HepG2 (cell line): ENCODE results near the gene PPP4R4. TPM values are rescaled to one million over a fixed set of nuclear protein-coding genes. Genes with fewer than 3 reads are reported as not detected.

ENCODE experiments used
- ATAC-seq: fragments of 200-7000 bp; cut with Tn5 transposase; 3 replicates; pipeline ENCODE4 v1.9.1; 2020; ENCODE audit warnings: mild to moderate bottlenecking, moderate library complexity
- BruUV-seq: library from RNA; stranded (reverse); fragments of 400-500 nt; replicated peaks from 2 replicates; lab custom pipeline; 2021; lab: Mats Ljungman, UMichigan
- CTCF ChIA-PET: fragments of 300-600 bp; formaldehyde crosslinking; extraction: SDS; loops from one replicate; lab custom pipeline; 2021; ENCODE audit warnings: low total read pairs, inconsistent platforms, low intra/inter-chr PET ratio; lab: Yijun Ruan, JAX
- POLR2A ChIA-PET: fragments of 350-600 bp; sonication (Branson Sonifier 250); formaldehyde crosslinking; loops from one replicate; lab custom pipeline; 2020; ENCODE audit warnings: antibody characterized with exemption, inconsistent platforms; lab: Yijun Ruan, JAX
- DNase-seq: peaks from one replicate; pipeline ENCODE4 v3.0.0-alpha.2; 2015; ENCODE audit warnings: low spot score
- FAIRE-seq: peaks from 3 replicates; lab custom pipeline; 2011; peaks lifted over from hg19 to GRCh38; lab: Jason Lieb, UNC
- H2AFZ ChIP-seq: one replicate; pipeline ENCODE4 v1.6.1; 2011; ENCODE audit warnings: low read length, inconsistent platforms
- H3K27ac ChIP-seq: fragments of 300-600 bp; 3 replicates; pipeline ENCODE4 v1.8.0; 2011; ENCODE audit warnings: mixed run types, mild to moderate bottlenecking, mixed read lengths, low read length, inconsistent platforms; ENCODE audit not compliant: insufficient read depth; ENCODE audit errors: extremely low read length
- H3K27me3 ChIP-seq, 2 experiments: fragments of 200-600 bp in 1 of 2; 2 replicates in 1 of 2; 3 replicates in 1 of 2; pipeline versions ENCODE4 v1.6.0 to v1.8.0; 2011; ENCODE audit warnings: low read length in 2 of 2, mild to moderate bottlenecking in 2 of 2, moderate library complexity in 2 of 2, inconsistent platforms in 1 of 2; ENCODE audit not compliant: insufficient read depth in 2 of 2, control insufficient read depth in 1 of 2
- H3K36me3 ChIP-seq, 2 experiments: fragments of 200-600 bp in 1 of 2; replicated peaks in 1 of 2; 2 replicates in 1 of 2; 3 replicates in 1 of 2; pipeline versions ENCODE4 v1.5.1 to v1.8.0; 2011; ENCODE audit warnings: low read length in 2 of 2, inconsistent platforms in 1 of 2; ENCODE audit not compliant: insufficient read depth in 2 of 2, control insufficient read depth in 1 of 2
- H3K4me1 ChIP-seq: 2 replicates; pipeline ENCODE4 v1.5.1; 2012; ENCODE audit warnings: low read length, inconsistent platforms; ENCODE audit not compliant: insufficient read depth
- H3K4me2 ChIP-seq: 2 replicates; pipeline ENCODE4 v1.6.0; 2011; ENCODE audit warnings: low read depth, low read length, inconsistent platforms
- H3K4me3 ChIP-seq, 3 experiments: fragments of 200-600 bp in 1 of 3; sonication (generic), shearing (Covaris generic) in 1 of 3; replicated peaks in 1 of 3; 2 replicates each; pipeline ENCODE4 v1.5.1; 2011 to 2016; ENCODE audit warnings: low read length in 3 of 3, inconsistent platforms in 2 of 3, low read depth in 2 of 3, mild to moderate bottlenecking in 2 of 3, control low read depth in 1 of 3, mixed read lengths in 1 of 3; ENCODE audit not compliant: insufficient read depth in 1 of 3
- H3K79me2 ChIP-seq: one replicate; pipeline ENCODE4 v1.6.1; 2011; ENCODE audit warnings: low read length, inconsistent platforms; ENCODE audit not compliant: insufficient read depth
- H3K9ac ChIP-seq: 2 replicates; pipeline ENCODE4 v1.6.0; 2011; ENCODE audit warnings: mild to moderate bottlenecking, low read depth, low read length, inconsistent platforms; ENCODE audit not compliant: insufficient read depth
- H3K9me3 ChIP-seq: 2 replicates; pipeline ENCODE4 v1.5.1; 2012; ENCODE audit warnings: mild to moderate bottlenecking, low read length
- H4K20me1 ChIP-seq: 2 replicates; pipeline ENCODE4 v1.6.0; 2011; ENCODE audit warnings: inconsistent platforms, mild to moderate bottlenecking, low read length, moderate library complexity; ENCODE audit not compliant: insufficient read depth
- ARHGAP35 ChIP-seq: sonication (generic); formaldehyde crosslinking; IDR thresholded peaks from 2 replicates; pipeline ENCODE4 v1.9.0; 2022; ENCODE audit warnings: mild to moderate bottlenecking, inconsistent platforms, moderate library complexity, missing genetic modification reagents, borderline replicate concordance
- ATF1 ChIP-seq: IDR thresholded peaks from 2 replicates; pipeline ENCODE4 v1.6.1; 2016; ENCODE audit warnings: mild to moderate bottlenecking, control low read depth
- BATF2 ChIP-seq: sonication (generic); formaldehyde crosslinking; IDR thresholded peaks from 2 replicates; pipeline ENCODE4 v1.8.0; 2022; ENCODE audit warnings: mild to moderate bottlenecking, missing genetic modification reagents, moderate library complexity
- IKZF1 ChIP-seq: fragments of 450-650 bp; IDR thresholded peaks from 2 replicates; pipeline ENCODE4 v1.7.1; 2016
- MIER3 ChIP-seq: IDR thresholded peaks from 2 replicates; pipeline ENCODE4 v1.6.1; 2016; ENCODE audit warnings: missing compliant biosample characterization, borderline replicate concordance
- NKX3-1 ChIP-seq: sonication (generic); formaldehyde crosslinking; IDR thresholded peaks from 2 replicates; pipeline ENCODE4 v1.5.0; 2020; ENCODE audit warnings: missing genetic modification reagents
- PHB2 ChIP-seq: fragments of 450-650 bp; IDR thresholded peaks from 2 replicates; pipeline ENCODE4 v1.6.1; 2018; ENCODE audit not compliant: partially characterized antibody
- ZEB1 ChIP-seq: IDR thresholded peaks from 2 replicates; pipeline ENCODE4 v1.6.1; 2012; ENCODE audit warnings: mild to moderate bottlenecking, low read depth, inconsistent platforms; ENCODE audit not compliant: insufficient replicate concordance
- ZNF121 ChIP-seq: sonication (generic); formaldehyde crosslinking; IDR thresholded peaks from 2 replicates; pipeline ENCODE4 v1.5.0; 2020; ENCODE audit warnings: mild to moderate bottlenecking, missing genetic modification reagents
- ZNF431 ChIP-seq: sonication (generic); formaldehyde crosslinking; IDR thresholded peaks from 2 replicates; pipeline ENCODE4 v1.9.0; 2022; ENCODE audit warnings: missing genetic modification reagents, low read depth, mild to moderate bottlenecking, borderline replicate concordance
- ZNF580 ChIP-seq: IDR thresholded peaks from 2 replicates; pipeline ENCODE4 v1.6.1; 2016; ENCODE audit warnings: low read depth, borderline replicate concordance
- ZNF737 ChIP-seq: sonication (generic); formaldehyde crosslinking; IDR thresholded peaks from 2 replicates; pipeline ENCODE4 v1.5.0; 2020; ENCODE audit warnings: missing genetic modification reagents, mild to moderate bottlenecking, borderline replicate concordance
- WGBS: methylation state at CpG from one replicate; pipeline ENCODE4 v1.1.6; 2017; ENCODE audit warnings: low lambda C conversion rate; 5-methylcytosine and 5-hydroxymethylcytosine counted together
- in situ Hi-C: cut with HindIII; loops from 2 replicates; pipeline ENCODE4 v1.10.0; 2017; ENCODE audit warnings: low pct_unique_long_range_greater_than_20kb; ENCODE audit not compliant: extremely low pct_ligation_motif_present
- intact Hi-C: fragments of 100-400 bp; cut with micrococcal nuclease; formaldehyde crosslinking; loops from one replicate; pipeline ENCODE4 v1.10.0; 2022; ENCODE audit not compliant: unreplicated experiment
- polyA plus RNA-seq, 8 experiments: library from polyadenylated mRNA; depleted of rRNA in 3 of 8; stranded (reverse) in 7 of 8; unstranded in 1 of 8; fragments of >200 nt; fragmentation: Illumina TruSeq in 4 of 8; extraction: Trizol in 4 of 8; gene quantifications; 2 replicates each; pipeline versions ENCODE4 v1.2.1 to v1.2.3, GENCODE V29; 2011 to 2016; ENCODE audit warnings: low read depth in 4 of 8, missing spikeins in 1 of 8, mixed read lengths in 1 of 8; ENCODE audit not compliant: insufficient read depth in 1 of 8
- total RNA-seq, 5 experiments: library from RNA; depleted of rRNA; stranded (reverse); fragments of >200 nt; fragmentation: Illumina TruSeq; extraction: Trizol; gene quantifications; 2 replicates each; pipeline ENCODE4 v1.2.3, GENCODE V29; 2016; ENCODE audit warnings: low read depth in 1 of 5
- TF ChIP-seq, protein P1 (sequence below): sonication (generic); formaldehyde crosslinking; IDR thresholded peaks from 2 replicates; pipeline ENCODE4 v1.8.1; 2023; ENCODE audit warnings: mild to moderate bottlenecking, inconsistent platforms, moderate library complexity, missing genetic modification reagents, borderline replicate concordance
- TF ChIP-seq, protein P2 (sequence below): sonication (generic); formaldehyde crosslinking; IDR thresholded peaks from 2 replicates; pipeline ENCODE4 v1.4.0; 2020; ENCODE audit warnings: missing genetic modification reagents
- TF ChIP-seq, protein P3 (sequence below): sonication (generic); formaldehyde crosslinking; IDR thresholded peaks from 2 replicates; pipeline ENCODE4 v1.4.0; 2020; ENCODE audit warnings: missing genetic modification reagents, borderline replicate concordance

Gene PPP4R4
- total and polyA plus RNA-seq, 2 of the 13 experiments (the other 11 are each of a cell fraction or from before 2014, with no cell fraction given), result 9.5 to 19.8 TPM

GRCh38 chr14:94165744-94166143, 8.4 kb upstream of the PPP4R4 start (continued):
- no peak for TF ChIP-seq ARHGAP35
- TF ChIP-seq, protein P1, sequence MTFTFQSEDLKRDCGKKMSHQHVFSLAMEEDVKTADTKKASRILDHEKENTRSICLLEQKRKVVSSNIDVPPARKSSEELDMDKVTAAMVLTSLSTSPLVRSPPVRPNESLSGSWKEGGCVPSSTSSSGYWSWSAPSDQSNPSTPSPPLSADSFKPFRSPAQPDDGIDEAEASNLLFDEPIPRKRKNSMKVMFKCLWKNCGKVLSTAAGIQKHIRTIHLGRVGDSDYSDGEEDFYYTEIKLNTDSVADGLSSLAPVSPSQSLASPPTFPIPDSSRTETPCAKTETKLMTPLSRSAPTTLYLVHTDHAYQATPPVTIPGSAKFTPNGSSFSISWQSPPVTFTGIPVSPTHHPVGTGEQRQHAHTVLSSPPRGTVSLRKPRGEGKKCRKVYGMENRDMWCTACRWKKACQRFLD, result no peak
- no peak for TF ChIP-seq NKX3-1
- no peak for TF ChIP-seq ZNF580 (CRISPR knock-in tag)
- TF ChIP-seq, protein P2, sequence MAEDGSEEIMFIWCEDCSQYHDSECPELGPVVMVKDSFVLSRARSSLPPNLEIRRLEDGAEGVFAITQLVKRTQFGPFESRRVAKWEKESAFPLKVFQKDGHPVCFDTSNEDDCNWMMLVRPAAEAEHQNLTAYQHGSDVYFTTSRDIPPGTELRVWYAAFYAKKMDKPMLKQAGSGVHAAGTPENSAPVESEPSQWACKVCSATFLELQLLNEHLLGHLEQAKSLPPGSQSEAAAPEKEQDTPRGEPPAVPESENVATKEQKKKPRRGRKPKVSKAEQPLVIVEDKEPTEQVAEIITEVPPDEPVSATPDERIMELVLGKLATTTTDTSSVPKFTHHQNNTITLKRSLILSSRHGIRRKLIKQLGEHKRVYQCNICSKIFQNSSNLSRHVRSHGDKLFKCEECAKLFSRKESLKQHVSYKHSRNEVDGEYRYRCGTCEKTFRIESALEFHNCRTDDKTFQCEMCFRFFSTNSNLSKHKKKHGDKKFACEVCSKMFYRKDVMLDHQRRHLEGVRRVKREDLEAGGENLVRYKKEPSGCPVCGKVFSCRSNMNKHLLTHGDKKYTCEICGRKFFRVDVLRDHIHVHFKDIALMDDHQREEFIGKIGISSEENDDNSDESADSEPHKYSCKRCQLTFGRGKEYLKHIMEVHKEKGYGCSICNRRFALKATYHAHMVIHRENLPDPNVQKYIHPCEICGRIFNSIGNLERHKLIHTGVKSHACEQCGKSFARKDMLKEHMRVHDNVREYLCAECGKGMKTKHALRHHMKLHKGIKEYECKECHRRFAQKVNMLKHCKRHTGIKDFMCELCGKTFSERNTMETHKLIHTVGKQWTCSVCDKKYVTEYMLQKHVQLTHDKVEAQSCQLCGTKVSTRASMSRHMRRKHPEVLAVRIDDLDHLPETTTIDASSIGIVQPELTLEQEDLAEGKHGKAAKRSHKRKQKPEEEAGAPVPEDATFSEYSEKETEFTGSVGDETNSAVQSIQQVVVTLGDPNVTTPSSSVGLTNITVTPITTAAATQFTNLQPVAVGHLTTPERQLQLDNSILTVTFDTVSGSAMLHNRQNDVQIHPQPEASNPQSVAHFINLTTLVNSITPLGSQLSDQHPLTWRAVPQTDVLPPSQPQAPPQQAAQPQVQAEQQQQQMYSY (CRISPR knock-in tag), result no peak
- TF ChIP-seq ZNF737, result no peak
- TF ChIP-seq IKZF1, result no peak

GRCh38 chr14:94170136-94170535, 4.0 kb upstream of the PPP4R4 start:
- ChIA-PET CTCF (no interaction called here), POLR2A (no interaction called here)
- Histone ChIP-seq H3K4me2 (no peak overlapping the region), H3K4me1 (peaks cover 14% of the 10 kb centered on the region), H3K9ac (no peak overlapping the region), H3K9me3 (no peaks in the 10 kb centered on the region), H3K79me2 (no peaks in the 10 kb centered on the region), H3K27me3 (peaks cover 1 to 24% of the 10 kb centered on the region in 2 experiments; a peak in 3 of 5 replicates), H3K27ac (no peak overlapping the region), H4K20me1 (no peaks in the 10 kb centered on the region), H3K36me3 (no peaks in the 10 kb centered on the region), H2AFZ (no peak overlapping the region), H3K4me3 (no peak overlapping the region)
- ATAC-seq (no peak), DNase-seq (no peak), FAIRE-seq (no peak)
- BruUV-seq, result no TSS peak
- 62% methylated on average over 6 of the region's 6 CpGs for WGBS
- intact Hi-C loops (no loop called here), in situ Hi-C loops (no loop called here)
- TF ChIP-seq ATF1 (CRISPR knock-in tag), result no peak
- no peak for TF ChIP-seq PHB2
- TF ChIP-seq ZNF121 (CRISPR knock-in tag), result no peak
- no peak for TF ChIP-seq ZEB1
- TF ChIP-seq, protein P3, sequence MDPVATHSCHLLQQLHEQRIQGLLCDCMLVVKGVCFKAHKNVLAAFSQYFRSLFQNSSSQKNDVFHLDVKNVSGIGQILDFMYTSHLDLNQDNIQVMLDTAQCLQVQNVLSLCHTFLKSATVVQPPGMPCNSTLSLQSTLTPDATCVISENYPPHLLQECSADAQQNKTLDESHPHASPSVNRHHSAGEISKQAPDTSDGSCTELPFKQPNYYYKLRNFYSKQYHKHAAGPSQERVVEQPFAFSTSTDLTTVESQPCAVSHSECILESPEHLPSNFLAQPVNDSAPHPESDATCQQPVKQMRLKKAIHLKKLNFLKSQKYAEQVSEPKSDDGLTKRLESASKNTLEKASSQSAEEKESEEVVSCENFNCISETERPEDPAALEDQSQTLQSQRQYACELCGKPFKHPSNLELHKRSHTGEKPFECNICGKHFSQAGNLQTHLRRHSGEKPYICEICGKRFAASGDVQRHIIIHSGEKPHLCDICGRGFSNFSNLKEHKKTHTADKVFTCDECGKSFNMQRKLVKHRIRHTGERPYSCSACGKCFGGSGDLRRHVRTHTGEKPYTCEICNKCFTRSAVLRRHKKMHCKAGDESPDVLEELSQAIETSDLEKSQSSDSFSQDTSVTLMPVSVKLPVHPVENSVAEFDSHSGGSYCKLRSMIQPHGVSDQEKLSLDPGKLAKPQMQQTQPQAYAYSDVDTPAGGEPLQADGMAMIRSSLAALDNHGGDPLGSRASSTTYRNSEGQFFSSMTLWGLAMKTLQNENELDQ (CRISPR knock-in tag), result no peak
- TF ChIP-seq MIER3 (CRISPR knock-in tag), result no peak
- TF ChIP-seq ZNF431 (CRISPR knock-in tag), result no peak
- TF ChIP-seq BATF2 (CRISPR knock-in tag), result no peak
